GM12878 (cell line): ENCODE measurements around the gene FTH1. TPM values are rescaled to one million over a fixed set of nuclear protein-coding genes. Genes with fewer than 3 reads are reported as not detected.

Experiments
- ATF3 ChIP-seq: IDR thresholded peaks from 2 replicates; pipeline ENCODE4 v1.6.1; 2011; ENCODE audit warnings: low read depth, mild to moderate bottlenecking, low read length, moderate library complexity, borderline replicate concordance; ENCODE audit errors: extremely low read depth
- E4F1 ChIP-seq: fragments of 450-650 bp; IDR thresholded peaks from 2 replicates; pipeline ENCODE4 v1.6.1; 2018; ENCODE audit warnings: borderline replicate concordance, mild to moderate bottlenecking; ENCODE audit not compliant: partially characterized antibody
- EZH2 ChIP-seq: IDR thresholded peaks from 2 replicates; pipeline ENCODE4 v1.6.1; 2012; ENCODE audit warnings: low read depth, mild to moderate bottlenecking, control low read depth, inconsistent platforms, low read length, borderline replicate concordance; ENCODE audit not compliant: control insufficient read depth
- FOXM1 ChIP-seq: IDR thresholded peaks from 2 replicates; pipeline ENCODE4 v1.6.1; 2012; ENCODE audit warnings: low read depth, mild to moderate bottlenecking, inconsistent platforms, low read length, moderate library complexity
- HDGF ChIP-seq: fragments of 450-650 bp; IDR thresholded peaks from 2 replicates; pipeline ENCODE4 v1.6.1; 2016; ENCODE audit warnings: antibody characterized with exemption
- LARP7 ChIP-seq: fragments of 450-650 bp; IDR thresholded peaks from 2 replicates; pipeline ENCODE4 v1.6.1; 2017; ENCODE audit warnings: mild to moderate bottlenecking
- PBX3 ChIP-seq: IDR thresholded peaks from 2 replicates; pipeline ENCODE4 v1.6.1; 2011; ENCODE audit warnings: mild to moderate bottlenecking, low read depth, low read length, moderate library complexity; ENCODE audit not compliant: insufficient replicate concordance
- RAD21 ChIP-seq: IDR thresholded peaks from 2 replicates; pipeline ENCODE4 v1.6.1; 2011; ENCODE audit warnings: mild to moderate bottlenecking, low read depth, low read length, moderate library complexity; ENCODE audit not compliant: insufficient read depth
- SMAD1 ChIP-seq: fragments of 450-650 bp; IDR thresholded peaks from 2 replicates; pipeline ENCODE4 v1.6.1; 2018; ENCODE audit warnings: mild to moderate bottlenecking, low read depth; ENCODE audit not compliant: partially characterized antibody
- USF2 ChIP-seq: IDR thresholded peaks from 2 replicates; pipeline ENCODE4 v1.6.1; 2011; ENCODE audit warnings: low read depth, low read length, improper control_type of control experiment, borderline replicate concordance
- ZBTB33 ChIP-seq: fragments of 450-650 bp; IDR thresholded peaks from 2 replicates; pipeline ENCODE4 v1.6.1; 2017; ENCODE audit warnings: mild to moderate bottlenecking
- ZNF24 ChIP-seq: fragments of 450-650 bp; IDR thresholded peaks from 2 replicates; pipeline ENCODE4 v1.6.1; 2017; ENCODE audit warnings: antibody characterized with exemption, mild to moderate bottlenecking
- ZNF592 ChIP-seq: fragments of 450-650 bp; IDR thresholded peaks from 2 replicates; pipeline ENCODE4 v1.6.1; 2017; ENCODE audit warnings: mild to moderate bottlenecking, moderate library complexity
- polyA plus RNA-seq, 11 experiments: library from polyadenylated mRNA; depleted of rRNA in 4 of 11; unstranded in 6 of 11; stranded (reverse) in 5 of 11; fragments of >200 nt; fragmentation: Nextera tagmentation in 4 of 11; fragmentation: Illumina TruSeq in 1 of 11; extraction: Ambion mirVana in 4 of 11; extraction: Trizol in 1 of 11; gene quantifications; 1 replicate in 1 of 11; 2 replicates in 10 of 11; pipeline versions ENCODE4 v1.2.1 to v1.2.3, GENCODE V29; 2011 to 2016; ENCODE audit warnings: inconsistent platforms in 2 of 11, missing spikeins in 2 of 11, low read depth in 1 of 11
- total RNA-seq, 4 experiments: library from RNA; depleted of rRNA in 3 of 4; stranded (reverse); fragments of >200 nt in 3 of 4; fragmentation: Illumina TruSeq in 1 of 4; extraction: Trizol in 1 of 4; gene quantifications; 2 replicates each; pipeline versions ENCODE4 v1.2.1 to v1.2.3, GENCODE V29; 2013 to 2021

Gene FTH1
- total and polyA plus RNA-seq, 10 of the 15 experiments (the other 5 are each of a cell fraction or from before 2014, with no cell fraction given), result 289 to 4,154 (median 960) TPM

- no peak for TF ChIP-seq ZNF592
- TF ChIP-seq ATF3, result no peak
- TF ChIP-seq EZH2, result no peak
- no peak for TF ChIP-seq USF2
- TF ChIP-seq FOXM1, result no peak
- no peak for TF ChIP-seq ZNF24
- TF ChIP-seq SMAD1, result no peak
- no peak for TF ChIP-seq LARP7
- TF ChIP-seq RAD21, result no peak
- TF ChIP-seq ZBTB33, result no peak
- no peak for TF ChIP-seq PBX3
- peak; percentile 95 for TF ChIP-seq HDGF
- TF ChIP-seq E4F1, result no peak
Observed at GRCh38 chr11:61971248-61972111, 4.0 kb upstream of the FTH1 start (continued).
